Measurements from ENCODE around the gene VAC14. TPM values are rescaled to one million over a fixed set of nuclear protein-coding genes. Genes with fewer than 3 reads are reported as not detected.

The VAC14 gene
- total RNA-seq, 1 experiment from 2014 or later, result 35.3 TPM

DNA sequence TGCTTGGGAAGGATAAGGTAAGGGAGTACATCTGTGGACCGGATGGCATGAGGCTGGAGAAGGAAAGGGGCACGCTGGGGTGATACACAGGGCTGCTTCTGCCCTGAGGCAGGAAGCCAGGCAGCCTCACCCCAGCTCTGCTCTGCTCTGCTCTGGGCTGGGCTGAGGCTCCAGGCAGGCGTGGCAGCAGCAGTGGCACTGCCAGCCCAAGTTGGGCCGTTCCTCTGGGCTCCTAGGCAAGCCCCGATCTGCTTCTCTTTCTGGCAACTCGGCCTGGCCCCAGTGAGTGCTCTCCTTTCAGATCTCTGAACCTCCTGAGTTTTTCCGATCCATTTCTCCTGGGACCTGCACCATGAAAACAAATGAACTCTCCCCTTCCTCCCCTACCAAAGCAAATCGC lies 44.9 kb downstream of the VAC14 start (continued):
- TF ChIP-seq, protein P1, sequence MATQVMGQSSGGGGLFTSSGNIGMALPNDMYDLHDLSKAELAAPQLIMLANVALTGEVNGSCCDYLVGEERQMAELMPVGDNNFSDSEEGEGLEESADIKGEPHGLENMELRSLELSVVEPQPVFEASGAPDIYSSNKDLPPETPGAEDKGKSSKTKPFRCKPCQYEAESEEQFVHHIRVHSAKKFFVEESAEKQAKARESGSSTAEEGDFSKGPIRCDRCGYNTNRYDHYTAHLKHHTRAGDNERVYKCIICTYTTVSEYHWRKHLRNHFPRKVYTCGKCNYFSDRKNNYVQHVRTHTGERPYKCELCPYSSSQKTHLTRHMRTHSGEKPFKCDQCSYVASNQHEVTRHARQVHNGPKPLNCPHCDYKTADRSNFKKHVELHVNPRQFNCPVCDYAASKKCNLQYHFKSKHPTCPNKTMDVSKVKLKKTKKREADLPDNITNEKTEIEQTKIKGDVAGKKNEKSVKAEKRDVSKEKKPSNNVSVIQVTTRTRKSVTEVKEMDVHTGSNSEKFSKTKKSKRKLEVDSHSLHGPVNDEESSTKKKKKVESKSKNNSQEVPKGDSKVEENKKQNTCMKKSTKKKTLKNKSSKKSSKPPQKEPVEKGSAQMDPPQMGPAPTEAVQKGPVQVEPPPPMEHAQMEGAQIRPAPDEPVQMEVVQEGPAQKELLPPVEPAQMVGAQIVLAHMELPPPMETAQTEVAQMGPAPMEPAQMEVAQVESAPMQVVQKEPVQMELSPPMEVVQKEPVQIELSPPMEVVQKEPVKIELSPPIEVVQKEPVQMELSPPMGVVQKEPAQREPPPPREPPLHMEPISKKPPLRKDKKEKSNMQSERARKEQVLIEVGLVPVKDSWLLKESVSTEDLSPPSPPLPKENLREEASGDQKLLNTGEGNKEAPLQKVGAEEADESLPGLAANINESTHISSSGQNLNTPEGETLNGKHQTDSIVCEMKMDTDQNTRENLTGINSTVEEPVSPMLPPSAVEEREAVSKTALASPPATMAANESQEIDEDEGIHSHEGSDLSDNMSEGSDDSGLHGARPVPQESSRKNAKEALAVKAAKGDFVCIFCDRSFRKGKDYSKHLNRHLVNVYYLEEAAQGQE (IDR thresholded peaks at IDR 0.05; ENCODE audit: low read depth), result no peak

- intact Hi-C loops (cut with micrococcal nuclease), result no loop called here
- Histone ChIP-seq H3K4me2 (ENCODE audit: low read length) (no peak overlapping the region), H3K9me3 (ENCODE audit: control insufficient read depth in 1 of 2, insufficient read depth in 1 of 2, low read depth in 1 of 2, low read length in 2 of 2) (no peaks in the 10 kb centered on the region), H3K9me2 (ENCODE audit: insufficient read depth) (no peaks in the 10 kb centered on the region), H3K4me1 (ENCODE audit: control insufficient read depth in 1 of 2, insufficient read depth in 2 of 2, low read length in 2 of 2) (peaks cover under 1 to 10% of the 10 kb centered on the region in 2 experiments; a peak in 2 of 4 replicates), H3K27me3 (ENCODE audit: insufficient read depth, low read length) (no peaks in the 10 kb centered on the region), H3K9ac (ENCODE audit: low read length) (no peak overlapping the region), H3K36me3 (ENCODE audit: control insufficient read depth in 1 of 2, insufficient read depth in 2 of 2, low read length in 2 of 2) (no peaks in the 10 kb centered on the region; a peak in 1 of 4 replicates), H2AFZ (ENCODE audit: low read depth, low read length, poor library complexity, severe bottlenecking) (no peak overlapping the region), H3K79me2 (ENCODE audit: insufficient read depth, low read length) (no peaks in the 10 kb centered on the region), H4K20me1 (ENCODE audit: insufficient read depth) (no peaks in the 10 kb centered on the region), H3K27ac (ENCODE audit: low read depth, low read length) (no peak overlapping the region), H3K4me3 (replicated peaks in 1 of 2; ENCODE audit: low read depth in 1 of 2, low read length in 2 of 2) (no peak overlapping the region)
- TF ChIP-seq EGR1 (IDR thresholded peaks at IDR 0.05; ENCODE audit: low read depth) (no peak), MAX (IDR thresholded peaks at IDR 0.05) (no peak), EZH2phosphoT487 (IDR thresholded peaks at IDR 0.05; ENCODE audit: borderline replicate concordance) (no peak), ZNF274 (IDR thresholded peaks at IDR 0.05; ENCODE audit: low read depth, low read length) (no peak), SRF (IDR thresholded peaks at IDR 0.05; ENCODE audit: low read depth) (no peak), CEBPB (IDR thresholded peaks at IDR 0.05; ENCODE audit: low read depth) (no peak), EZH2 (IDR thresholded peaks at IDR 0.05) (no peak)
- TF ChIP-seq, protein P2, sequence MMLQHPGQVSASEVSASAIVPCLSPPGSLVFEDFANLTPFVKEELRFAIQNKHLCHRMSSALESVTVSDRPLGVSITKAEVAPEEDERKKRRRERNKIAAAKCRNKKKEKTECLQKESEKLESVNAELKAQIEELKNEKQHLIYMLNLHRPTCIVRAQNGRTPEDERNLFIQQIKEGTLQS (IDR thresholded peaks at IDR 0.05), result no peak
- ChIA-PET RAD21 (ENCODE audit: low non-redundant PET in 1 of 2, low total read pairs in 2 of 2, uncharacterized antibody in 2 of 2, unreplicated experiment in 2 of 2) (no interaction called here), CTCF (no interaction called here), POLR2A (no interaction called here)
- no TSS peak for BruUV-seq (replicated peaks)
- DNase-seq (ENCODE audit: low read depth, low spot score) (no peak), ATAC-seq (no peak)
These were observed 45.9 kb downstream of the VAC14 start for GRCh38 chr16:70754851-70755600.
